GM19043 (cell line): ENCODE results near the gene CCRL2.
"Not testable (repeated sequence)": the region's sequence is repeated elsewhere in the genome, so short reads cannot be mapped to it uniquely, and the experiment has no call there.

Experiments
- ATAC-seq: cut with Tn5 transposase; IDR thresholded peaks from one replicate; pipeline ENCODE4 v1.9.1; 2021; ENCODE audit warnings: low read depth; ENCODE audit not compliant: unreplicated experiment

CCRL2 gene

DNA sequence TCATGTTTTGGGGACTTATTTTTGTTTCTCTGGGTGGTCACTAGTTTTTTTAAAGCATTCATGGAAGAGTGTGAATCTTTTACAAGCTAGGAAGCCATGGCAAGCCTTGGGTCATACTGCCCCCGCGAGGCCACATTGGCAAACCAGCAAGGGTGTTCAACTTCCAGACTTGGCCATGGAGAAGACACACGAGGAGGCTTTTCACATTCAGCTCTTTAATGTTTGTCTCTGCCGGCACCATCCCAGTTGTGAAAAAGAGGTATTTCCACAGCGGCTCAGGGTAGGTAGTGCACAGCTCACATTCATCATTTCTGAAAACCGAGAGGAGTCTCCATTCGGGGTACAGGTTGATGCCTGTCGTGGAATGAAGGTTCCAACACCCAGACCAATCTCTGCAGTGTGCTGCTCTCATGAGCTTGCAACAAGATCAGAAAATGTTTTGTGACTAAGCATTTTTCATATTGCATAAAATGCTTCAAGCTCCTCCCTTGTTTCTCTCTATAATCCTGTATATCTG, 28.6 kb upstream of the CCRL2 start:
- ATAC-seq: no peak

DNA sequence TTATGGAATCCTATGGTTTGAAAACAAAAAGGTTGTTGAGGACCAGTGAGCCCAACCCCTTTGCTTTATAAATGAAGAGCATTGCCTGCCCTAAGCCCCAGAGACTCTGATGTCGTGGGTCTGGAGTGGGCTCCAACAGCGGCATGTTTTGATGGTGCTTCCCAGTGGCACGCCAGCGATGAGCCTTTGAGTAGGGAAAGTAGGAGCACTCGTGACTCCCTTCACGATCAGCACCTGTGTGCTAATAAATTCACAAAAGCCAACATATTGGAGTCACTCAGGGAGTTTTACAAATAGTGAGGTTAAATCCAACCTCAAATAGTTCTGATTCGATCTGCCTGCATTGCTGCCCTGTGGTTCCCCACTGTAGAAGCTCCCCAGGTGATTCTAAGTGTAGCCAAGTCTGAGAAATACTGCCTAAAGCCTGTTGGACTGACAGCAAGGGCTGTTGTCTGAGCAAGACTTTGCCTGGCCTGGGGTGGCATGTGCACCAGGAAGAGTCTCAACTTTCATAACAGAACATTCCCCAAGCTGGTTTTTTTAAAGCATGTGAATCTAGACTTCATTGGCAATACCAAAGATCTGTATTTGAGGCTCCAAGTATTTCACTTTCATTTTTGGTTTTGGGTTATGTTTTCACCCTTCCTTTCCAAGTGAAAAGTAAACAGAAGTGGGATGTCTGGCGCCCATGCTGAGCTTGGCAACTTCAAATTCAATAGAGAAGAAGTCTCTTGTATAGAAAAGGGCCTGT, 26.4 kb upstream of the CCRL2 start:
- no peak for ATAC-seq

DNA sequence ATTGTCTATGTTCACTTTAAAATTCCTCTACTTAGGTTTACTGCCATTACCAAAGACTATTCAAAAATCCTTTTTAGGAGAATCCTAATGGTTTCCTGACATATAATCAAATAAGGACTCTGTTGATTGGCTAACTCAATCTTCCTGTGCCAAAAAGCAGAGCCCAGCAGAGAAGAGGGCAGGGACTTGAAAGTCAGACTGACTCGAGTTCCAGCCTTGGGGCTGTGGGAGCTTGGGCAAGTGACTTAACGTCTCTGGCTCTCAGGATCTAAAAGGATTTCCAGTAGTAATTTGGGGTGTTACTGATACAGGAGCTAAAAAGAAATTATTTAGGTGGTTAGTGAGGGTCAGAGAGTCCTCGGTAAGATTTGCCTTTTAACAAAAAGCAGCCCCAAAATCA, 25.4 kb upstream of the CCRL2 start:
- no peak for ATAC-seq

DNA sequence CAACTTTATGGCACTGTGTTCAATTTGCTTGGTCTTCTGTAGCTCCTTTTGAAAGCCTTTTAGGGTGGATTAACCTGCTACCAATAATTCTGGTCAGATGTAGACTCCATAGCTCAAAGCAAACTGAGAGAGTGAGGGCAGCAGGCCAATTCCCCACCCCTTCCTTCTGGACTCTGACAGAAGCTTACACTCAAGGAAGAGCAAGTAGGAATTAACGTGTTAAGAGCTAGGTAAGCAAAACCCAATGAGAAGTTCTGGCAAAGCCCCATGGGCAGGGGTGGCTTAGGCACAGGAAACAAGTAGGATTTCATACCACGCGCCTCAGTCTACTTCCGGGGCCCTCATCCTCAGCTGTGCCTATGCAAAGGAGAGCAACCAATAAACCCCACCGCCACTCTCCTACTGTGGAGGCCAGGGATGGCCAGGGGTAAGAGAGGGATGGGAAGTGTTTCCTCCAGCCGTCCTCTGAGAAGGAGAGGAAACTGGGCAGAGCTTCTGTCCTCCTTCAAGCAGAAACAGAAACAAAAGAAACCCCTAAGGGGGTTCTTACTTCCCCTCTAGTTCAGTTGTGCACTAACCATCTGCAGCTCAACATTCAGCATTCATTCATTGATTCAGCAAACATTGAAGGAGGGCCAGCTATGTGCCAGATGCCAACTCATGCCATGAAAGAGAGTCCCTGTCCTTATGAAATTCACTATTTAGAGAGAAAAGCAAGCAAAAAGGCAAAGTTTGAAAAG, 23.7 kb upstream of the CCRL2 start:
- no peak for ATAC-seq

DNA sequence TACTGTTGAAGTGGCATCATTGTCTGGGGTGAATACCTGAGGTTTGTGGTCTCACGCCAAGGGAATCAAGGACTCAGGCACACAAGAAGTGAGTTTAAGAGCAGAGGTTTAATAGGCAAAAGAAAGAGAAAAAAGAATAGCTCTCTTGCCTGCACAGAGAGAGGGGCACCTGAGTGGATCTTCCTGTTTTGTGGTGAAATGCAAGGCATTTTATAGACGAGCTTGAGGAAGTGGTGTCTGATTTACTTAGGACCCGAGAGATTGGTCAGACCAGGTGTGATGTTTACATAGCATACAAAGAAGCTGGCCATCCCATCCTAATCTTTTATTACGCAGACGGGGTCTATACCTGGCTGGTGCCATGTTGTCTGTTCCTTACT, 23.1 kb upstream of the CCRL2 start:
- ATAC-seq: no peak

DNA sequence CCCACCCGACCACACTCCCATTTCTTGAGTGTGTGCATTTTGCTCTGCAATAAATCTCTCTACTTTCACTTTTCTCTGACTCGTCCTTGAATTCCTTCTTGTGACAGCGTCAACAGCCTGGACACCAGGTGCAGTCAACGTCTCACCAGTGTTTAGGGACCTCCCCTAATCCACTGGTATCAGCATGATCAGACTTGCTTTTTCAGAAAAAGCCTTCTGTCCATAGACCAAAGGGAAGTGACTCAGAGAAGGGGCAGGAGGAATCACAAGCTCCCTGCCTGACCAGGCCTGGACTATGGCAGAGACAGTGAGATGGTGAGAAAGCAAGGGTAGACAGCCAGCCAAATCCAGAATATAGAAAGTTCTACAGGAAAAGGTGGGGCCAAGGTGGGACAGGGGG, 20.9 kb upstream of the CCRL2 start:
- ATAC-seq: no peak

DNA sequence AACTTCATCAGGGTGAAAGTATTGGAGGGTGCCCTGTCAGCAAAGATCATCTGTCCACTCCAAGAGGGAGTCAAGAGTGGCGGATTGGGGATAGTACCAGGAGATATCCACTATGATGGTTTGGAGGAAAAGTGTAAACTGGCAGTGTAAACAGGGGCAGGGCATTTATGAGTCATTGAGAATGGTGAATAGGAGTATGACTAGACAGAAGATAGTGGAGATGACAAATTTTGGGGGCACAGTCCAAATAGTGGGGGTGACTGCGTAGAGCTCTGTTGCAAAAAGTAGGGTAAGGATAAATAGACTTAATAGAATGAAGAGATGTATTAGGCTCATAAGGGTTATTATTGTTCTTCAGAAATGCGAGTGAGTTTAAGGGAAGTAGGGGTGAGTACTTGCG, 18.2 kb upstream of the CCRL2 start:
- ATAC-seq: not testable (repeated sequence)

DNA sequence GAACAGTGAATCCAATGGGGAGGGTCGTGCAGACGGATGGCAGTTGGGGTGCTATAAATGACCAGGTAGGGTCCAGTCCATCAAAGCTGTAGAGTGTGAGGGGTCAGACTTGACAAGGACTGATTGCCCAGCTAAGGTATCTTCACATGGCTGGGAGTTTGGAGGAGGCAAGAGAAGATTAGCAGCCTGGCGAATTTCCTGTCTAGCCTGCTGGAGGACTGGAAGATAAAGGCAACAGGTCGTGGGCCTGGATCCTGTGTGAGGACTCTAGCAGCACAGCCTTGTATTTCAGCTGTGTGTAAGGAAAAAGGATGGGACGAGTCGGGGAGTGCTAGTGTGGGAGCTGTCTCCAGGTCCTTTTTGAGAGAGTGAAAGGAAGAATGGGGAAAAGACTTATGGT, 17.8 kb upstream of the CCRL2 start:
- ATAC-seq: no peak

DNA sequence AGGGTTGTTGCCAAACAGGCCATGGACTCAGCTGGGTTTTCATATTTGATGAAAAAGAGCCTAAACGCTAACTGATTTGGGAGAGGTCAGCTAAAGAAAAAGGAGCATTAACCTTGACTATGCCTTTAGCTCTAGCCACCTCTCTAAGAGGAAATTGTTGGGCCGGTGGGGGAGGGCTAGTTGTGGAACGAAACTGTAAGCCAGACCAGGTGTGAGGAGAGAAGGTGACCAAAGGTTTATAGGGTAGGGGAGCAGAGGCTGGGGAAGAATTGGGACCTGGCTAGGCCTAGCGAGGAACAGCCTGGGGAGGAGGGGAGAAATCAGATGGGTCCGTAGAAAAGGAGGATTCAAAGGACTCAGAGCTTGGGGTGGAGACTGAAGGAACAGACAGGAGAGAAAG, 15.5 kb upstream of the CCRL2 start:
- ATAC-seq: not testable (repeated sequence)

DNA sequence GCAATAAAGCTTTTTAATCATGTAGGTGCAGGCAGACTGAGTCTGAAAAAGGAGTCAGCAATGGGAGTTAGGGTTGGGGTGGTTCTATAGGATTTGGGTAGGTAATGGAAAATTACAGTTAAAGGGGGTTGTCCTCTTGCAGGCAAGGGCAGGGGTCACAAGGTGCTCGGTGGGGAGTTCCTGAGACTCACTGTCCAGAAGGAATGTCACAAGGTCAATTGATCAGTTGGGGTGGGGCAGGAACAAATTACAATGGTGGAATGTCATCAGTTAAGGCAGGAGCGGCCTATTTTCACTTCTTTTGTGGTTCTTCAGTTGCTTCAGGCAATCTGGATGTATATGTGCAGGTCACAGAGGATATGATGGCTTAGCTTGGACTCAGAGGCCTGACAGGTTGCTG, 14.0 kb upstream of the CCRL2 start:
- ATAC-seq: no peak

DNA sequence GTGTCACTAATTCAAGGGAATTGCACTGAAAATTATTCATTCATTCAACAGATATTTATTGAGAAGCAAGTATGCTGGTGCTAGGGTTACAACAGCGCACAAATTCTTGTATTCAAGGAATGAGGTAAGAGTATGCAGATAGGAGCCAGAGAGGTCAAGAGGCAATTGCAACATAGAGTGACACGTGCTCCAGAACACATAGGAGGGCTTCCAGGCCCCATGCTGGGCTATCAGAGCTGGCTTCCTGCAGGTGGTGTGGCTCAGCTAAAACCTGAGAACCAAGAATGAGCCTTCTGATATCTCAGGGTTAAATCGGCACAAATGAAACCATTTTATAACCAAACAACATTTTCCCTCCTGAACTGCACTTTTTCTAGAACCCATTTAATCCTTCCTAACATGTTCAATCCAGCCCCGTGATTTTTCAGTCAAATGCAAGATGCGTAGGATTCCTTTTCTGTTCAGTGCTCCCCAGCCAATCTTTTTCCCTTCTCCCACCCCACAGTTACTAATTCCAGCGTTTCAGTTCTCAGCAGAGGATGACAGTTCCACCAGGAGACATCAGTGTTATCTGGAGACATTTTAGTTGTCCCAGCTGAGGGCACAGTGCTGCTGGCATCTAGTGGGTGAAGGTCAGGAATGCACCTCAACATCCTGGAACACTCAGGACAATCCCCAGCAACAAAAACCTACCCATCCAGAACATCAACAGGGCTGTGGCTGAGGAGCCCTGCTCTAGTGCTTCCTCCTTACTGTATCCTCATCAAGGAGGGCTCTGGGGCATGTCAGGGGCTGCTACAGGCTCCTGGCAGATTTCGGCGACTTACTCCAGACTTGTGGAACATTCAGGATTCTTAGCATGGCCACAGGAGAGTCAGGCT, 13.3 kb upstream of the CCRL2 start:
- ATAC-seq: no peak

DNA sequence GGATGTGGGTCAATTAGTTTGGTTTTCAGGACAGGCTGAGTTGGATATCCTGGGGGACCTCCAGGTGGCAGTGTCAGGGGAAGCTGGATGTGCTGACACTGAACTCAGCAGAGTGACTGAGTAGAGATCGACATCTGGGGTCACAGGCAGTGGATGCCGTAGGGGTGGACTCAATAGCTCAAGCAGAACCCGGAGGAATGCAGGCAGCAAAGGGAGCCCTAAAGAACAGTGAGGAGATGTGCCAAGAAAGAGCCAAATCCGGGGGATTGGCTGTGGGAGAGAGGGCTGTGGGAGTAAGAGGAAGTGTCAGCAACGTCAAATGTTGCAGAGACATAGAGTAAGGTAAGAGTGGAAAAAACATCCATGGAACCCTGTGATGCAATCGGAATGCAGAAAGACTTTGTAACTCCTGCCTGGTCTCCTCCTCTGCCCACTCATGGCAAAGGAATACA, 11.8 kb upstream of the CCRL2 start:
- no peak for ATAC-seq

DNA sequence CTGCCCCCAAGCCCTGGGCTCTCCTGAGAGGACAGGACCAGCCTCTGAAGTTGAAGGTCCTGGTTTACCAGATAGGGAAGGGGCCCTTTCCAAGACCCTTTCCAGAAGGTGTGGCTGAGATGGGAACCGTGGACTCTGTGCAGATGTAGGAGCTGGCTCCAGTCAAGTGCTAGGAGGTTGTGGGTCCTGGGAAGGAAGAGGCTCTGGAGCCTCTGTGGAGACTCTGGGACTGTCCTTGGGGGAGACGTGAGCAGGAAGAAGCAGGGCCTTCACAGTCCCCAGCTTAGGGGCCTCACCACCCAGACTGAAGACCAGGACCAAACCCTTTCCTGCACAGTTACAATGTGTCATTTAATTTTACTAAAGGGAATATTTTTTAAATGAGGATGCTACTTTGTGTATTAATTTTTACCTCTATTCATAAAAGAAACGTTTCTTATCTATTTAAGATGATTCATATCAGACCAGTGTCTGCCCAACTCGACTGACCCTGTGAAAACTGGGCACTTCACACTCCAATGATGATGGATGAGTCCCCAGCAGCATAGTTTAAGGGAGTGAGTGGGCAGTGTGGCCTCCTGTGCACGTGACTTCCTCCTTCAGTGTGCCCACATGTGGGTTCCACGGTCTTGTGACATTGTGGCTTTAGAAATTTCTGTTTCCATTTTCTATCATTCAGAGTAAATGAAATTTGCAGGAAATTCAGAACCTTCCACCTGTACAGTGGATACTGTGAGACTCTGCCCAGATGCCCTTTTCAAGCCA, 11.1 kb upstream of the CCRL2 start:
- no peak for ATAC-seq

DNA sequence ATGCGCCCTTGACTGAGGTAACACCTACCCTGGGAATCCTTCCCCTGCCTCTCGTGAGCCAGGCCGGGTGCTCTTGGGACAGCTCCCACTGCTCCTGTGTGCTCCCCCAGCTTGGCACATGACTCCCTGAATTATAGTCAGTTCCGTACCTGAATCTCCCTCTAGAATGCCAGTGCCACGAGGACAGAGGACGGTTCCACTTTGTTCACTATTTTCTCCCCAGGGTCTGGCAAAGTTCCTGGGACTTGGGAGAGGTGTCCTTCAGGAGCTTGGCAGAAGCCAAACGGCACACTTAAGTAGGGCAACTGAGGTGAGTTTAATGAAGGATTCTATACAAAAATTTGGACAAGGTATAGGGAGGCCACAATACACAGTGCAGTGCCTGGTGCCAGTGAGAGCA, 9.9 kb upstream of the CCRL2 start:
- no peak for ATAC-seq

DNA sequence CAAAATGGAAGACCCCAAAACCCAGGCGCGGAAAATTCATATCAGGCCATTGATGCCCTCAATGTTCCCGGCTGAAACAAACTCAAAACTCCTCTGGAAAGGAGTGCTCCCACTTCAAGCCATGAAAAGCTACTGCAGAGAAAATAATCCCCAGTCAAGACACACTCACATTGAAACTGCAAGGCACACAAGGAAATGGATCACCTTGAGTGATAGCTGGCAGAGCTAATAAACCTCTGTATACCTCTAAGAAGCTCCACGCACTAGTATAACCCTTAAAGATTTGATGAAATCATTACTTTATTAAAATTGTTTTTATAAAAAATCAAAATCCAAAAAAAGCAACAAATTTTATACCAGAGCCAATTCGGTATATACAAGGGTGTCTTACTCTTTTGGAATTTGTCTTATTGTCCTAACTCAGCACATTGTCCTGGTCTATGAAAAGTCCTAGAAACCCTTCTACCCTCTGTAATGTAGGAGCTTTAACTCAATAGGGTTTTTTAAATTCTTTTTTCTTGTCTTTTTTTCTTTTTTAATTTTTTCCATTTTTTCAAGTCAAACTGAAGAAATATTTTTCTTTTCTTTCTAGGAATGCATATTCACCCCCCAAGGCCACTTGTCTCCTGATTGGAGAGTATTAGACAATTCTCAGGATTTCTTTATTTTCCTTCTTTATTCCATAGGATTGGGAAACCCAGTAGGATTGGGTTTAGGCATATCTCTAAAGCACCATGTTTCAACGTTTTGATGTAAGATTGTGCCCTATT, 8.7 kb upstream of the CCRL2 start:
- ATAC-seq: no peak

DNA sequence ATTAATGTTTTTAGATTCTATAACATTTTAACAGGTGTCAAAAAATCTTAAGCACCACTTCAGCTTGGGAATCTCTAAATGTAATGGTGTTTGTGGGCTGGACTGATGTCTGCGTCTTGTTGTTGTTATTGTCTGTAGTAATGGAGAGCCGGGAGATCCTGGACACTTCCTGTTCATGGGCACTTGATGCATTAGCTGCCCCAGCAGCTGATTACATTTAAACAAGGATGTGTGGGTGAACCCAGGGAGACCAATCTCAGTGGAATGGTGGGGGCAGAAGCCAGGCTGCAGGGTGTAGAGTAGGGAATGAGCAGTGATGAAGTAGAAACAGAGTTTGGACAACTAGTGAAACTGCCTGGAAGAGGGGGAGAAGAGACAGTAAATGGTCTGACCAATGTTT, 8.0 kb upstream of the CCRL2 start:
- no peak for ATAC-seq

DNA sequence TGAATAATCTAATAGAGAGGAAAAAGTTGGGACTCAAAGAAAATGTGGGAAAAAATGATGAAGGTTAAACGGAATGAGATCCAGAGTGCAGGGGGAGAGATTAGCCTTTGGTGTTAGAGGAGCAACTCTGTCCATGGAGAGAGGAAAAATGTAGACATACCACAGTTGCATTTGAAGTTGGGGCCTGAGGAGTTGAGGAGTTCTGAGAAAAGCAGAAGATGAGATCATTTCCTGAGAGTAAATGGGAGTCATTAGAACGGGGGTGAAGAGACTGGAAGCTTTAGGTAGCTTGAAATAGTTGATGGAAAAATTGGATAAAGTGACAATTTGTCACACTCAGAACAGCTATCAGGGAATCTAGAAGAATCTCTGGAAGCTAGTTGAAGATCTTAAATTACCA, 7.5 kb upstream of the CCRL2 start:
- no peak for ATAC-seq

DNA sequence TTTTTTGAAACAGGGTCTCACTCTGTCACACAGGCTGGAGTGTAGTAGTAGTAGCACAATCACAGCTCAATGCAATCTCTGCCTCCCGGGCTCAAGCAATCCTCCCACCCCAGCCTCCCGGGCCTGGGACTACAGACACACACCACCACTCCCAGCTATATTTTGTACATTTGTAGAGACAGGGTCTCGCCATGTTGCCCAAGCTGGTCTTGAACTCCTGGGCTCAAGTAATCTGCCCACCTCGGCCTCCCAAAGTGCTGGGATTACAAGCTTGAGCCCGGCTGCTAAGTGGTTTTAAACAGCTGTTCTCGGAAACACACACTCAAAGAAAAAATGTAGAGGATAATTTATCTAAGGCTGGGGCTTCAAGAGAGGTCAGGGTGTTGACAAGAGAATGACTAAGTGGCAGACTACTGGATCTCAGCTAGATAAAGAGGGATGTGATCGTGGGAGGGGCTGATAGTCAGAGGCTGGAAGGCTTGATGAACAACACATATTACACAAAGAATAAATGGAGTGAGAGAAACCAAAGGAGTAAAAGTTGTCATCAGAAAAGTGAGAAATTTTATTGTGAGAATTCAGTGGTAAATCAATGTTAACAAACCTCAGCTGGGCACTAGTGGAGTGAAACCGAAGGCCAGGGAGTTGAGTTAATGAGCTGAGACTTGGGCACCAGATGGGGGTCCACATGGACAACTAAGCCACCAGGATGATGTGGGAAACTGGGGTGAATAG, 6.9 kb upstream of the CCRL2 start:
- ATAC-seq: no peak

DNA sequence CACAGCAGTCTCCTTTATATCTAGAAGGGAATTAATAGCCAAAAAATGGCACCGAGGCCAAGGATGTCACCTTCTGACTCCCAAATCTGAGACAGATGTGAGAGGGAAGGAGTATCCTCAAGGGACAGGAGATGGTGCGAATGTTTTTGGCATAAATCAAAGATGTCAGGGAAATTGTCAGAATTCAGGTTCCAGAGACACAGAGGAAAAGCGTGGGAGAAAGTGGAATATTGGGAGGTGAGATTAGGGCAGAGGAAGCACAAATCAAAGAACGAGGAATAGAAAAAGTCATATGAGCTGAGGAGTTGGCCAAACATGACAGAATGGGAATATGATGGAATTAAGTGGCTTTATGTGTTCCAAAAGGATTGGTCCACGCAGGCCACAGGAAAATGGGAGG, 6.2 kb upstream of the CCRL2 start:
- no peak for ATAC-seq
